Activated naive CD8-positive, alpha-beta T cell treated with anti-CD3 and anti-CD28 coated beads, Interleukin-2, amount 50 U/mL, for 24 hours (primary cell): ENCODE results near the gene CNKSR2.
"Not testable (repeated sequence)": the region's sequence is repeated elsewhere in the genome, so short reads cannot be mapped to it uniquely, and the experiment has no call there.

Experiments used
- ATAC-seq: fragments of 150-1000 bp; cut with Tn5 transposase; one replicate; pipeline ENCODE4 v1.10.0; 2021
- DNase-seq: peaks from one replicate; pipeline ENCODE4 v3.0.0; 2021
- H3K27ac Mint-ChIP-seq: one replicate; pipeline ENCODE4 v1.8.0; 2021; ENCODE audit warnings: mild to moderate bottlenecking, mixed read lengths
- H3K27me3 Mint-ChIP-seq: one replicate; pipeline ENCODE4 v1.8.0; 2021; ENCODE audit warnings: mixed read lengths
- H3K36me3 Mint-ChIP-seq: one replicate; pipeline ENCODE4 v1.8.0; 2021; ENCODE audit warnings: low read depth, mixed read lengths
- H3K4me1 Mint-ChIP-seq: one replicate; pipeline ENCODE4 v1.8.0; 2021; ENCODE audit warnings: mixed read lengths
- H3K4me3 Mint-ChIP-seq: one replicate; pipeline ENCODE4 v1.8.0; 2021; ENCODE audit warnings: mild to moderate bottlenecking, moderate library complexity, mixed read lengths
- H3K9me3 Mint-ChIP-seq: one replicate; pipeline ENCODE4 v1.8.0; 2021; ENCODE audit warnings: mixed read lengths

CNKSR2 gene

GRCh38 chrX:21487832-21488231 lies 113.6 kb downstream of the CNKSR2 start:
- no peak for ATAC-seq
- H3K9me3 Mint-ChIP-seq, result no peaks in the 10 kb centered on the region

GRCh38 chrX:21490341-21490740 lies 116.1 kb downstream of the CNKSR2 start:
- H3K9me3 Mint-ChIP-seq, result no peaks in the 10 kb centered on the region
- H3K27ac Mint-ChIP-seq, result no peak overlapping the region
- H3K36me3 Mint-ChIP-seq, result peaks cover 6% of the 10 kb centered on the region
- DNase-seq, result no peak
- no peaks in the 10 kb centered on the region for H3K27me3 Mint-ChIP-seq
- no peaks in the 10 kb centered on the region for H3K4me1 Mint-ChIP-seq
- ATAC-seq, result no peak
- H3K4me3 Mint-ChIP-seq, result no peak overlapping the region

More at GRCh38 chrX:21487832-21488231, 113.6 kb downstream of the CNKSR2 start:
- no peak overlapping the region for H3K4me3 Mint-ChIP-seq
- H3K4me1 Mint-ChIP-seq, result no peaks in the 10 kb centered on the region
- H3K36me3 Mint-ChIP-seq, result peaks cover 5% of the 10 kb centered on the region
- no peaks in the 10 kb centered on the region for H3K27me3 Mint-ChIP-seq
- no peak for DNase-seq
- no peak overlapping the region for H3K27ac Mint-ChIP-seq

- H3K4me1 Mint-ChIP-seq, result no peaks in the 10 kb centered on the region
- ATAC-seq (no peak), DNase-seq (no peak)
- H3K4me3 Mint-ChIP-seq, result no peak overlapping the region
- H3K27me3 Mint-ChIP-seq, result no peaks in the 10 kb centered on the region
- H3K27ac Mint-ChIP-seq, result no peak overlapping the region
- H3K9me3 Mint-ChIP-seq, result no peaks in the 10 kb centered on the region
- H3K36me3 Mint-ChIP-seq, result peaks cover 6% of the 10 kb centered on the region
These were observed 119.1 kb downstream of the CNKSR2 start for GRCh38 chrX:21493226-21493830.

DNA sequence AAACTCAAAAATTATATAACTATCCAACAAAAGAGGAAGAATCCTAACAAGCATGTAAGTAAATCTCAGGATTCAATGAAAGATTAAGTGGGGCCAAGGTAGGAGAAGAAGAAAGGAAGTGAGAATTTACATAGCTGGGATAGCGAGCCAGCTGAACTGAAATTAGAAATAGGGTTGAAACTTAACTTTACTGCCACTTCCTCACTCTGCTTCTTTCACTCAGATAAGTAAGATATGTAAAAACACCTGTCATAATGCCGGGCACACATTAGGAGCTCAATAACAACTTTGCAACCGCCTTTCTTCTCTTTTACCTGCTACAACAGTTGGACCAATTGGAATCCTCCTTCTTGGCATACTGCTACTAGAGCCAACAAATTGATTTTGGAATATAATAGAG lies 129.4 kb downstream of the CNKSR2 start:
- peaks cover 6% of the 10 kb centered on the region for H3K4me1 Mint-ChIP-seq
- no peak overlapping the region for H3K27ac Mint-ChIP-seq
- H3K27me3 Mint-ChIP-seq, result no peaks in the 10 kb centered on the region
- no peak for DNase-seq
- no peak overlapping the region for H3K4me3 Mint-ChIP-seq
- no peak for ATAC-seq
- no peaks in the 10 kb centered on the region for H3K9me3 Mint-ChIP-seq
- peaks cover 3% of the 10 kb centered on the region for H3K36me3 Mint-ChIP-seq

- no peak overlapping the region for H3K27ac Mint-ChIP-seq
- DNase-seq (no peak), ATAC-seq (no peak)
- H3K4me1 Mint-ChIP-seq, result peaks cover 6% of the 10 kb centered on the region
- peaks cover 4% of the 10 kb centered on the region for H3K36me3 Mint-ChIP-seq
- no peaks in the 10 kb centered on the region for H3K9me3 Mint-ChIP-seq
- no peak overlapping the region for H3K4me3 Mint-ChIP-seq
- H3K27me3 Mint-ChIP-seq, result no peaks in the 10 kb centered on the region
These were observed 135.7 kb downstream of the CNKSR2 start for GRCh38 chrX:21509912-21510311.

DNA sequence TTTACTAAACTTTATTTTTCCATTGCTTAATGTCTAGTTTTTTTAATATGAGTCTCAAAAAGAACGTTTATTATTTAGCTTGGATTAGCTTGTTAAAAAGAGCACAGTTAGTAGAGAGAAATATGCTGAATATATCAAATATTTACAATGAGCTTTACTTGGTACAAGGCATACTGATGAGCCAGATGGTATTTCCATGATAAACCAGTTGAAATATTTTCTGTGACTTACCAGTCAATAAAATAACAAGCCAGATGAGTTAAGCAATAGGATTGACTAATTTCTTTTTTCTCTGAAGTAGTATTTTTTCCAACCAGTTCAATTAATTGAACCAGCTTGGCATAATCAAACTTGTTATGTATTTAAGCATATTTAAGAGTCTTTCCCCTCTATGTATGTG lies 149.8 kb downstream of the CNKSR2 start:
- H3K4me3 Mint-ChIP-seq, result no peak overlapping the region
- no peaks in the 10 kb centered on the region for H3K27me3 Mint-ChIP-seq
- DNase-seq, result no peak
- H3K36me3 Mint-ChIP-seq, result peaks cover 3% of the 10 kb centered on the region
- H3K4me1 Mint-ChIP-seq, result peaks cover 2% of the 10 kb centered on the region
- H3K27ac Mint-ChIP-seq, result no peak overlapping the region
- no peaks in the 10 kb centered on the region for H3K9me3 Mint-ChIP-seq
- ATAC-seq, result no peak

DNA sequence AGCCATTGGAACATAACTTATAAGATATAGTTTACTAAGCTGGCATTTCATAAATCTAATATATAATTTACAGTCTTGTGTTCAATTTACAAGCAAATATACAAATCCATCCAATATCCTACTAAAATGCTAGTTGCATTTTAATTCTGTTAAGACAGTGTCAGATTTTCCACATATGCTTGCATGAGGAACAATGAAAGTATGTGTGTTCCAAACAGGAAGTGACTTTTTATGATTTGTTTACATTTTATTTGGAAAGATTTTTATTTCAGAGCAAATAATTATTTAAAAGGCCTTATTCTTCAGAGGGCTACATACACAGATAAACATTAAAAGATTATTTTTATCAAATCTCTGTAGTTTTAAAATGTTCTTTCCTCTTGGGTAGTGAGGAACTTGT lies 153.9 kb downstream of the CNKSR2 start:
- Mint-ChIP-seq H3K36me3 (peaks cover 3% of the 10 kb centered on the region), H3K27ac (no peak overlapping the region), H3K4me3 (no peak overlapping the region), H3K9me3 (no peaks in the 10 kb centered on the region), H3K4me1 (no peaks in the 10 kb centered on the region), H3K27me3 (no peaks in the 10 kb centered on the region)
- no peak for ATAC-seq
- no peak for DNase-seq

GRCh38 chrX:21529771-21530170 lies 155.6 kb downstream of the CNKSR2 start:
- Mint-ChIP-seq H3K27me3 (no peaks in the 10 kb centered on the region), H3K4me1 (no peaks in the 10 kb centered on the region), H3K27ac (no peak overlapping the region), H3K36me3 (peaks cover 8% of the 10 kb centered on the region), H3K4me3 (no peak overlapping the region), H3K9me3 (peaks cover 2% of the 10 kb centered on the region)
- ATAC-seq (no peak), DNase-seq (no peak)

- ATAC-seq, H3K9me3 Mint-ChIP-seq, H3K4me1 Mint-ChIP-seq, H3K36me3 Mint-ChIP-seq, H3K27me3 Mint-ChIP-seq, H3K27ac Mint-ChIP-seq, H3K4me3 Mint-ChIP-seq, DNase-seq: not testable (repeated sequence)
These were observed 170.4 kb downstream of the CNKSR2 start for GRCh38 chrX:21544642-21545041.

DNA sequence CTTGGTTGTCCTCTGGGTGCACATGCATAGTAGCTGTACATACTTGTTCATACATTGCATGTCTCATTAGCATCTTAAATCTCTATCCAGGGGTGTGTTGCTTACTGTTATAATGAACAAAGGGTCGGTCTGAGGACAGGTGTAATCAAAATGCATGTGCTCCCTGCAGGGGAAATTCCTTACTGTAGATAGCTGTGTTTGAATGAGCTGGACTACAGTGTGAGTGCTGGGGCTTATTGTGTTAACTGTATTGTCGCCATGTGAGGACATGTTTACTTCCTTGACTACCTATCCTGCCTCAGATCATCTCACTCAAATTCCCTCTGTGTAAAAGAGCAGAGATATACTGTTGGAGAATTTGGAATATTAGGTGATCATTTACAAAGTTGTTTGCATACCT lies 185.2 kb downstream of the CNKSR2 start:
- Mint-ChIP-seq H3K4me3 (no peak overlapping the region), H3K36me3 (peaks cover 12% of the 10 kb centered on the region), H3K27me3 (no peaks in the 10 kb centered on the region), H3K4me1 (no peaks in the 10 kb centered on the region), H3K9me3 (no peaks in the 10 kb centered on the region), H3K27ac (no peak overlapping the region)
- ATAC-seq, result no peak
- DNase-seq, result no peak

- no peak for DNase-seq
- Mint-ChIP-seq H3K27ac (no peak overlapping the region), H3K9me3 (peaks cover 5% of the 10 kb centered on the region), H3K4me1 (no peaks in the 10 kb centered on the region), H3K4me3 (no peak overlapping the region), H3K27me3 (no peaks in the 10 kb centered on the region), H3K36me3 (peaks cover 21% of the 10 kb centered on the region)
- no peak for ATAC-seq
These were observed 190.8 kb downstream of the CNKSR2 start for GRCh38 chrX:21565025-21565424.

GRCh38 chrX:21574793-21575192 lies 200.6 kb downstream of the CNKSR2 start:
- no peak overlapping the region for H3K27ac Mint-ChIP-seq
- peaks cover 7% of the 10 kb centered on the region for H3K4me1 Mint-ChIP-seq
- H3K4me3 Mint-ChIP-seq, result no peak overlapping the region
- H3K9me3 Mint-ChIP-seq, result peaks cover 9% of the 10 kb centered on the region
- H3K27me3 Mint-ChIP-seq, result no peaks in the 10 kb centered on the region
- H3K36me3 Mint-ChIP-seq, result peaks cover 21% of the 10 kb centered on the region
- no peak for ATAC-seq
- no peak for DNase-seq

GRCh38 chrX:21581479-21581878 lies 207.3 kb downstream of the CNKSR2 start:
- no peak overlapping the region for H3K27ac Mint-ChIP-seq
- H3K4me3 Mint-ChIP-seq, result no peak overlapping the region
- no peak for ATAC-seq

GRCh38 chrX:21586001-21586400 lies 211.8 kb downstream of the CNKSR2 start:
- ATAC-seq, result no peak
- Mint-ChIP-seq H3K36me3 (peaks cover 23% of the 10 kb centered on the region), H3K9me3 (peaks cover 6% of the 10 kb centered on the region), H3K27ac (no peak overlapping the region), H3K27me3 (no peaks in the 10 kb centered on the region), H3K4me3 (no peak overlapping the region), H3K4me1 (peaks cover 18% of the 10 kb centered on the region)
- no peak for DNase-seq

More at GRCh38 chrX:21581479-21581878, 207.3 kb downstream of the CNKSR2 start:
- Mint-ChIP-seq H3K27me3 (no peaks in the 10 kb centered on the region), H3K36me3 (peaks cover 18% of the 10 kb centered on the region), H3K4me1 (peaks cover 2% of the 10 kb centered on the region), H3K9me3 (peaks cover under 1% of the 10 kb centered on the region)
- DNase-seq, result no peak

DNA sequence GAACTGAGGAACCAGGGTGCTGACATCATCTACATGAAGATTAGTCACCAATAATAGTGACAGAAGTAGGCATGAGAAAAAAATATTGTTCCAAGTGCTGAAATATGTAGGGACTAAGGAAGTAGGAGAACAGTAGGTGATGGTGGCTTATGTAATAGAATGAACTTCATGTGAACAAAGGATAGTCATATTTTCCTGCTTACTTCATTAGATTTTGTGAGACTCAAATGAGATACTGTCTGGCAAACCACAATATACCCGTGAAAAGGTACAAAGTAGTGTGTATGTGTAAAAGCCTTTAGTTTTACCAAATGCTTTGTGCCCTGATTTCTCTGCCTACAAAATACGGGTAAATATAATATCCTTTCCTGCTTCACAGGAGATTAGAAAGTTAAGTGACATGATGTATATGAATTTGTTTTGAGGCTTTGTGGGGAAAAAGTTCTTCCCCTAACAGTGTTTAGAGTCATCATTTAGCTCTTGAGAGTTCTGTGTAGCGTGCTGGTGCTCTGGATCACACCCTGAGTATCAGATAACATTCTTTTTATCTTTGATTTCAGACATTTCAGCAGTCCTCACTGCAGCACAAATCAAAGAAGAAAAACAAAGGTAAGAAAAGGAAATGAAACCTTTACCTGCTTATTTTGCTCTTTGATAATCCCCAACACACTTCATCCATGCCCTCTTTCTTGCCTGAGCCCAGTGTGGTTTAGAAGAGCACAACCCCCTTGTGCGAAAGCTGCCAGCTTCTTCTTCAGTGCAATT lies 216.0 kb downstream of the CNKSR2 start:
- Mint-ChIP-seq H3K4me1 (peaks cover 15% of the 10 kb centered on the region), H3K27ac (no peak overlapping the region)

More for the DNA sequence above, 216.0 kb downstream of the CNKSR2 start:
- Mint-ChIP-seq H3K27me3 (no peaks in the 10 kb centered on the region), H3K9me3 (peaks cover 6% of the 10 kb centered on the region), H3K36me3 (peaks cover 17% of the 10 kb centered on the region), H3K4me3 (no peak overlapping the region)
- DNase-seq, result no peak
- peak; percentile 24 for ATAC-seq
